Measurements from ENCODE around the gene CHN2.

Gene CHN2

DNA sequence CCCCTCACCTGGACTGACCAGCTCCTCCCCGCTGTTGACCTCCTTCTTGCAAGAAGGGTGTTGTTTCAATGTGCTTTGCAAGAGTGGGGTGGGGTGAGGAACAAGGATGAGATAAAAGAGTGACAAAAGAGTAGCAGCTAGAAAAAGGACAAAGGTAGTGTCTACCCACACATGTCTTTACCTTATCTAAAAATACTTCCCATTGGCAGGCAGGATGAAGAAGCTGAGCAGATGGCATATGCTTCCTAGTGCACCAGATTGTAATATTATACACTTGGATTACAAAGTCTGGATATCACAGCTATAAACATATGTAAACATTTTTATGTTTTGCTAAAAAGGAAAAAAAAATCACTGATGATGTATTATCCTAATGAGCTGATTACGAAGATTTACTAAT, 34.5 kb downstream of the CHN2 start:
- no peak for DNase-seq

DNA sequence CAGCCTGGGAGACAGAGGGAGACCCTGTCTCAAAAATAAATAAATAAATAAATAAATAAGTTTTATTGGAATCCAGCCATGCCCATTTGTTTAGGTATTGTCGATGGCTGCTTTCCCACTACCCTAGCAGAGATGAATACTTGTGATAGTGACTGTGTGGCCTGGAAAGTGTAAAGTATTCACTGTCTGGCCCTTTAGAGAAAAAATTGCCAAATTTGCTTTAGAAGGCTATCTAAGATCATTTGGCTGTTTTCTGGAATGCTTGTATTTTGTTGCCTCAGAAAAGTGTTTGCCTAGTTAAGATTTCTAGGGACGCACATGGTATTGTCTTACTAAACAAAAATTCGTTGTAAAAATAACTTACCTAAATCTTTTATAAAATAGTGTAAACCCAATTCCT, 35.4 kb downstream of the CHN2 start:
- DNase-seq: no peak

DNA sequence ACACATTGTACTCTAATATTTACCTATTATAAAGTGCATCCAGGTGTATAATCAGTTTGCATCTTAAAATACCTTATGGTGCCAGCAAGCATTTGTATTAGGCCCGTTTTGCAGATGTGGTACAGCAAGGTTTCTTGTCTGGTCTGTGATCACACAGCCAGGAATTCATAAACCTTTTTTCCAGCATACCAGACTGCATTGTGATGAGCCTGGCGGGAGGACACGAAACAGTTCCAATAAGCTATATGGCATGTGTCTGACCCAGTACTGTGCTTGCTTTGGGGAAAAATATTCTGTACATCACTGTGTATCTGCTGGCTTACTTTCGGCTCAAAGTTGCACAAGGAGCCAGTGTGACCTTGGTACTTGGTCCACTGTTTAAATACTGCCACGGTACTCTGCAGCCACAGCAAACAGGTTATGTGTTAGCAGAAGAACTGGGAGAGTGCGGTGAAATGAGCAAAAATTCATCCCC, 36.3 kb downstream of the CHN2 start:
- DNase-seq: no peak

DNA sequence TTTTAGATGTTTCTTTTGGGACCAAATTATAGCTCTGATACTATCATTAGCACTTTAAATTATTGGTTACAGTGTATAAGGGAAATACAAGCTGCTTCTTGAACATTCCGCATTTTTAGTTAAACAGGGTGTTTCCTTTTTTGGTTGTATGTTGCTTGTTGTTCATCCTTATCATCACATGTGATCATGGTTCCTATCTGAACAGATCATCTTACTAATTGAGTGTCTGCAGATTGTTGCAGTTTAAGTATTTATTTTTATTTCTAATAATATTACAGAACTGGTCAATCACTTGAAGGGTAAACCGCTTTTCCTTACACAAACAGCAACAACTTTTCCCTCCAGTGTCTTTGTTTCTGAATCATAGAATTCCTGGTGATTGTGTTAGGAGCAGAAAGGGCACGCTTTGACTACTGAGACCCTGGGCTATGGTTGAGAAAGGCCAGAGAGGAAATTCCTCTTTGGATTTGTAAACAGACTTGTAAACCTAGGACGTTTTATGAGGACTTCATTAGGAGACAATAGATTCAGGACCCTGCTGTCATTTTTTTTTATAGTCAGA, 37.2 kb downstream of the CHN2 start:
- DNase-seq: no peak

DNA sequence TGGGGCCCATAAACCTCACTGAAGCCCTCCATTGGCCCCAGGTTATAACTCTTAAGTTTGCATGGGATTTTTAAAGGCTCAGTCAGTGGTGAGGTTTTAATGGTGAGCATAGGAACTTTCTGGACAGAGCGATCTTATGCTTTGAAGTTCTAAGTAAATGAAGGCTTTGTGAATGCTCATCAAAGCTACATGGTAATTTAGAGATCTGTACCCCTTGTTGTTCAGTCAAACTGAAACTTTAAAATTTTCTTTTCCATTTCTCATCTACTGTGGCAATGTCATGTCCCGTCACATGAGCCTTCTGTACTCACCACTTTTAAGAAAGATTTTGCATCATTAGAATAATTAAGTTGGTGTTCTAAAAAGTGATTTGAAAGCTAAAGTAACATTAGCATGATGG, 39.9 kb downstream of the CHN2 start:
- no peak for DNase-seq

DNA sequence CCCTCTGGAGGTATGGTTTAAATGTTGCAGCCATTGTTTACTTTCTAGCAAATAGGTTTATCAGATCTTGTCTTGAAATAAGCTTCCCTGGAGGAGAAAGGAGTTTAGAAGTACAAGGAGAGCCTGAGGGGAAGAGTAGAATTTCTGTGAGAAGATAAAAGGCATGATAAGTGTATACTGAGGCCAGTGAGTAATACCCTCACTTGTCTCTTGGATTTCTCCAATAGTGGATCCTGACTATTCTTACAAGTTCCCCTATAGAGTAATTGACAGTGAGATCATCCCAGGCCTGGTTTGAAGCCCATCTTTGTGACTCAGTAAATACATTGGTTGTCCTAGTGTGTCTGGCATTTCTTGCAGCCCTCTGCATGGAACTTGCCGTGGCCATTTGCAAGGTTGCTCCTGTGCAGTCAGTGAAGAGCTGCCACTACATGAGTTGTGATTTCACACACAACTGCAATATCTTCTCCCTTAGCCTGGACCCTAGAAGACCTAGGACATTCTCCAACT, 41.6 kb downstream of the CHN2 start:
- DNase-seq: no peak

DNA sequence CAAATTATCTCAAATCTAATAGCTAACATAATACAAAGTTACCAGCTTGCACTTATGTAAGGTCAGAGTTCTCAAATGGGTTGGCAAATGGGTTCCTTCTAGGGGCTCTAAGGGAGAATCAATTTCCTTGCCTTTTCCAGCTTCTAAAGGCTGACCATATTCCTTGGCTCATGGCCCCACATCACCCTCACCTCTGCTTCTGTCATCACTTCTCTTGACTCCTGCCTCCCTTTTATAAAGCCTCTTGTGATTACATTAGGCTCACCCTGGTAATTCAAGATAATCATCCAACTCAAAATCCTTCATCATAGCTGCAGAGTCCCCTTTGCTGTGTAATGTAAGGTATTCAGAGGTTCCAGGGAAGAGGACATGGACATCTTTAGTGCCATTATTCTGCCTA, 42.1 kb downstream of the CHN2 start:
- DNase-seq: no peak

DNA sequence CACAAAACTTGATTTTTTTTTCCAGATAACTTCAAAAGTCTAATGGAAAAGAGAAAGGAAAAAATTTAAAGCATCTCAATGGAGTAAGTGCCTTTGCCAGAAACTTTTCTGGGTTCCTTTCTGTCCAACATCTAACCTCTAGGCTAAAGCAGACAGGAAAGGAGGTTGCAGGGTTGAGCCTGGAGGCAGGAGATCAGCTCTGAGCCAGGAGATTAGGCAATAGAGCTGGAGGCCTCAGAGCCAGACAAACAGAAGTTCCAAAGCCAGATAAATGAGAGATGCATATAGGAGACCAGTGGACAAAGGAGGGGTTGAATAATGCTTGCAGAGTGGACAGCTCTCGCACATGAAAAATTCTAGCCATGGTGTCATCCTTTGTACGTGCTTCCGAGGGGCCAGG, 42.9 kb downstream of the CHN2 start:
- DNase-seq: no peak

DNA sequence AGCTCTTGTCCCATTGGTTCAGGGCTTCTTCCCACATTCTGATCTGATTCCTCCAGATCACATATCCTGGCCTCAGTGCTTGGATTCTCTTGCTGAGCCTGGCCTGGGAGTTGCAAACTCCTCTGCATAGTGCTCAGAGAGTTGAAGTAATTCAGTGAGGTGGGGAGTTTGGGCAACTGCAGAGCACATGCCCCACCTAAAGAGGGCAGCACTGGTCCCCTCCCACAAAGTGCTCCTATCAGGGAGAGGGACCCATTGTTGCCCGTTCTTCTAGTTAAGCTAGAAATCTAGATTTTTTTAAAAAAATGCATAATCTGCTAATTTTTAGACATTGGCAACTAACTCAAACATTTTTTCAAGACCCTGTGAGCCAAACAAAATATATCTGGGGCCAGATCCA, 45.1 kb downstream of the CHN2 start:
- DNase-seq: no peak

DNA sequence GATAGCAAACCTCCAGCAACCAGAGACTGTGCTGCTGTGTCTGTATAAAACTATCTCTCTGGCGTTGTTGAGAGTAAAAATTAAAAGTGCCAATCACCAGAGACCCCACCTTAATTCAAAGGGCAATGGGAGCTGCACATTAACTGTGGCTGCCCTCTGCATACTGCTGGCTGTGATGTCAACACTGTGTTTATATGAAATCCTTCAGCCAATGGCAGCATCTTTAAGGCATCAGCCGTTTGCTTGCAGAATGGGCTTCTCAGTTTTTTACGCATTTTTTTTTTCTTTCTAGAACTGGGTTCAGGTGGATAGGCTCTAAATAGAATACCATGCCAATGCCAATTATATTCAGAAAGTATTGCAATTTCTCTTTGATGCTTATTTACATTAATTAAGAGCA, 47.7 kb downstream of the CHN2 start:
- no peak for DNase-seq

DNA sequence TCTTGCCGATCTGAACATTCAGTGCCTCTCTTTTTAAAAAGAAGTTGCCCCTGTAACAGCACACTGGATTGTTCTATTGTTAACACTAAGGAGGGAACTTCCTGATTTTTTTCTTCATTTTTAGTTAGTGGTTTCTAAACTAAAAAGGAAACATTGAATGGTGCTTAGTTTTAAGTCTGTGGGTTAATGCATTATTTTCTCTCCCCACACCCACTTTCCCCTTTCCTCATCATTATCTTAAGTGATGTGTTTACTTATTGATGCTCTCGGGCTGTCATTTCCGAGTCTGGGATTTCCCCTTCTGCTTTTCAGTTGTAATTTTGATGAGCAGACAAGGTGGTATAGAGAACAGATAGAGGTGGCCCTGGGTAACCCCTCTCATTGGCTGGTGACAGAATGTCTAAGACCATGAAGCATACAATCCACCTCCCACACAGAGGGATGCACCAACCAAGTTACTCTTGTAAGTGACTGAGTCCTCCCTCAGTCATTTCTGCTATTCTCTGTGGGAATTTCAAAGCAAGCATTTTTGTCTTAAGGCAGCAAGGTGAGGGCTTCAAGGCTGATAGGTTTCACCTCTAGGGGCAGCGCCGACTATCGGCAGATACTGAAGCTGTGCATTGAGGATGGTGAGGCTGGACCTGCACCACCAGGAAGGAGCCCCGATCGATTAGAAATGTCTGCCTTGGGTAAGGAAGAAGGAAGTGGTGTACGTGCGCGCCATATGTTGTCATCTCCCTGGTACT, 49.5 kb downstream of the CHN2 start:
- DNase-seq: peak; percentile 8 to 26

DNA sequence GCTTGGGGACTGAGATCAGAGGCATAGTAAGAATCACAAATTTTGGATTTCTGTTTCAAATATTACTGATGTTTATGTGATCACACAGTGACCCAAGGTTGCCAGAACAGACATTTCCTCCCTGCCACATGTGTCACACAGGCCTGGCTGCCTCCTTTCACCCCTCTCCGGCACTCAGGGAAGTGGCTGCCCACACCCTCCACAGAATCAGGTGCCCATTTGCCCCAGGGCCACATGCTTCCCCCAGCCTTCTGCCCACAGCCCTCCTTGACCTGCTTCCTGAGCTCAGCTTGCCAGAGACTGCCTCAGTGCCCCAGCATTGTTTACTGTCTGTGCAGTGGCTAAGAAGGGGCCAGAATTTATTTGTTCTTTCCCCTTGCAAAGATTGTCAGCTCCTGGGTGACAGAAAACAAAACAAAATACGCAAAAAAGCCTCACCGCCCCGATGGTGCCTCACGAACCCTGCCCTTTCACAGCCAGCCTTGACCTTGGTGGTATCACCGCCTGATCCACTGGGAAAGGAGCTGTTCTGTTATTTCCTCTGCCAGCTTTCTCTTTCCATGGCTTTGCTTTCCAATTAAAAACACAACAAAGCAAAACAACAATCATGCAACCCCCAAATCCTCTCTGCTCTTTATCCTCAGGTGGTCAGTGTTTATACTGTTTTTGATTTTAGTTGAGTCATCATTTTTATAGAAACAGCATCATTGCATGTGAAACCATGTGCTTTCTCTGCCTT, 52.8 kb downstream of the CHN2 start:
- DNase-seq: no peak

DNA sequence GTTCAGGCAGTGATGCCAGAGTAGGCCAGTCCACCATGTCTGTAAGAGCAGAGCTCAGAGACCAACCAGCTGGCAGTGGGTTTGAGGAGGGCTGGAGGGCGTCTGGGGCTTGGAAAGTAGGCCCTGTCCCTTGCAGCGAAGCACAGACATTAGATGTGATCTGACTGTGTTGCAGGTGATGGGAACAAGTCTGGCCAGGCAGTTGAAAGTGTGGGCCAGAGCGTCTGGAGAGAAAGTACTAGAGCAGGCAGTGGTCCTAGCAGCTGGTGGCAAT, 53.3 kb downstream of the CHN2 start:
- DNase-seq: no peak

DNA sequence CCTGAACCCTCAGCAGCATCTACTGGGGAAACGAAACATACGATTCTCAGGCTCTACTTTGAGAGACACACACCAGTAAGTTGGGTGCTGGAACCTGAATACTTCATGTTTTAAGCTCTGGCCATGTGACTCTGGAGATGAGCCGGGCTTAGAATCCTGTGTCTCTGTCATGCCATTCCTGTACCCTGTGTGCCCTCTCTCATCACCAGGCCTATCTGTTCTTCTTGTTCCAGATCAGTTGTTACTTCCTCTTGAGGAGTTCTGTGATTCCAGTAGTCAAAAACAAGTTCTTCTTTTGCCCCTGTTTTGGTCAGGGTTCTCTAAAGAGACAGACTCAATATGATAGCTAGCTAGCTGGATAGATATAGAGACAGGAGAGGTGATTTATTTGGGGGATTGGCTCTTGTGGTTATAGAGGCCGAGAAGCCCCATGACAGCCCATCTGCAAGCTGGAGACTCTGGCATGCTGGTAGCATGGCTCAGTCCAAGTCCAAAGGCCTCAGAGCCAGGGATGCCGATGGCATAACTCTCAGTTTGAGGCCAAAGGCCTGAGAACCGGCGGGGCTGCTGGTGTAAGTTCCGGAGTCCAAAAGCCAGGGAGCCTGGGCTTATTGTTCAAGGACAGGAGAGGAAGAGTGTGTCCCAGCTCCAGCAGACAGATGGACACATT, 54.3 kb downstream of the CHN2 start:
- DNase-seq: no peak

DNA sequence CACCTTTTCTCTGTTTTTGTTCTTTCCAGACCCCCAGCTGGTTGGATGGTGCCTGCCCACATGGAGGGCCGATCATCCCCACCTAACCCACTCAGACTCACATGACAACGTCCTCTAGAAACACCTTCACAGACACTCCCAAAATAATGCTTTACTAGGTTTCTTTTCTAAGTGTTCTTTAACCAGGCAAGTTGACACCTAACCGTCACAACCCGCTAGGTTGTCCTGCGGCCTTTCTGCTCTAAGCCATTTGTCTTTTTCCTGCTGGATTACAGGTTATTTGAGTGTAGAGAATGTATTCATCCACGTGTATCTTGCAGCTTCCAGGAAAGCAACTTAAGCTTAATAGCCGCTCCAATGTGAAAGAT, 54.8 kb downstream of the CHN2 start:
- DNase-seq: no peak

DNA sequence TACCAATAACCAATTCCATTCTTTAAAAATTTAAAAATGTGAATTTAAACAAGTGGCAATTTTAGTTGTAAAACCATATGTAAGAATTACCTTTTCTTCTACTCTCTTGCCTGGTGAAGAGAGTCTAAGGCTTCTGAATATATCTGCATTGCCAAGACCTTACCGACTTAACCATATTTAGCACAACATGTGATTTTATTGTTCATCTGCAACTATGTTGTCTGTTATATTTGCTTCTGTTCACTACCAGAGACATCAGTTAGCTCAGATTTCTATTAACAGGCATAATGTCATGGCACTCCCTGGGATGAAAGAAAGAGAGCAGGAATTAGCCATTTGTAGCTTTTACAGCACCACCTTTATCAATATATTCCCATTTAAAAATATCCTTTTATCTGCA, 55.3 kb downstream of the CHN2 start:
- DNase-seq: no peak

DNA sequence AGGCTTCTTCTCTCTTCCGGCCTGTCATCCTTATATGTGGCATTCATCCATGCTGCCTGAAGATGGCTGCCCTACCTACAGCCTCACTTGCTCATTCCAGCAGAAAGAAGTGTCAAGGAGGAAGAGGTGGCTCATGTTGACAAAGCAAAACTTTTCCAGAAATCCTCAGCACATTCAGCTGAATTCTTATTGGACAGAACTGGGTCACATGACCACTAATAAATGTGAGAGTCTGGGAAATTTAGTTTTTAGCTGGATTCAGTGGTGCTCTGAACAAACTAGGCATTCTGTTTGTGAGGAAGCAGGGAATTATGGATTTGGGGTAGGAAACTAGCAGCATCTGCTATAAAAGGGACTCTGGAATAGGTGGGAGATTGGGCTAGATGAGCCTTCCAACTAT, 58.6 kb downstream of the CHN2 start:
- no peak for DNase-seq

DNA sequence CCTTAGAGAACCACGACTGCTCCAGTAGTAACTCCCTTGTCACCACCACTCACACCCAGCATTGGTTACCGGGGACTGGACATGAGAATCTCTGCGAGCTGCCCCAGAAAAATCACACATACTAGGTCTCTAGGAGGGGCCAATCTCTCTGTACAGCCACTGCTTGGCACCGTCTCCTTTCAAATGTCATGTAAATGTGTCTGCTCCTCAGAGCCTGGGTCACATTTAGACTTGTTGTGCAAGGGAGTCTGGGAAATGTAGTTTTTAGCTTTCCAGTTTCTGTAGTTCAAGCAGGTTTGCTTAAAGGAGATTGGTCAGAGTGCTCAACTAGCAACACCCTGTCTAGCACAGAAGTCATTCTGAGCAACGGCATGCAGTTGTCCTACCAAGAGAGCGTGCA, 60.0 kb downstream of the CHN2 start:
- DNase-seq: no peak

DNA sequence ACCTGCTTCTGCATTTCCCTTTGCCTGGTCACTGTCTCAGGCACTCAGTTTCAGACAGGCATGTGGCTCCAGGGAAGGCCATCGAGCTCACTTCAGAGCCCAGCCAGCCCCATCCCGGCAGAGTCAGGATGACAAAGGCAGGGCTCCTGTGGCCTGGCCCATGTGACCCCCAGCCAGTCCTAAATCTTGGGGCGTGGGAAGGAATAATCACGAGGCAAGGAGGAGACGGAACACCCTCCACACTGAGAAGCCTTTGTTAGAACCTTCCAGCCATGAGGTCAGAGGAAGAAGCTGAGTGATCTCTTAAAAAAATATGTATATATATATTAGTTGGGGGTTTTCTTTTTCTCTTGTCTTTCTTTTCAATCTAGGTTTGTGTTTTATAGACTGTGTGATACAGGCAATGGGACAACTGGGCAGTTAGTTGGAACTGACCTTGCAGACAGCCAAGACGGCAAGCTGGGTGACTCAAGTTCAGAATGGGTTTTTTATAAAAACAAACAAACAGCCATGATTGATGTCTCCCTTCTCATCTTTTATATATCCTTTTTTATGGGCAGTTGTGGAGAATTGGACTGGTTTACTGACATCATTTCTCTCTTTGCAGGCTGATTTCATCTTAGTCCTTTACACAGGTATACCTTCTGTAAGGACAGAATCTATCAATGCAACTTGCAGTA, 60.8 kb downstream of the CHN2 start:
- DNase-seq: no peak

DNA sequence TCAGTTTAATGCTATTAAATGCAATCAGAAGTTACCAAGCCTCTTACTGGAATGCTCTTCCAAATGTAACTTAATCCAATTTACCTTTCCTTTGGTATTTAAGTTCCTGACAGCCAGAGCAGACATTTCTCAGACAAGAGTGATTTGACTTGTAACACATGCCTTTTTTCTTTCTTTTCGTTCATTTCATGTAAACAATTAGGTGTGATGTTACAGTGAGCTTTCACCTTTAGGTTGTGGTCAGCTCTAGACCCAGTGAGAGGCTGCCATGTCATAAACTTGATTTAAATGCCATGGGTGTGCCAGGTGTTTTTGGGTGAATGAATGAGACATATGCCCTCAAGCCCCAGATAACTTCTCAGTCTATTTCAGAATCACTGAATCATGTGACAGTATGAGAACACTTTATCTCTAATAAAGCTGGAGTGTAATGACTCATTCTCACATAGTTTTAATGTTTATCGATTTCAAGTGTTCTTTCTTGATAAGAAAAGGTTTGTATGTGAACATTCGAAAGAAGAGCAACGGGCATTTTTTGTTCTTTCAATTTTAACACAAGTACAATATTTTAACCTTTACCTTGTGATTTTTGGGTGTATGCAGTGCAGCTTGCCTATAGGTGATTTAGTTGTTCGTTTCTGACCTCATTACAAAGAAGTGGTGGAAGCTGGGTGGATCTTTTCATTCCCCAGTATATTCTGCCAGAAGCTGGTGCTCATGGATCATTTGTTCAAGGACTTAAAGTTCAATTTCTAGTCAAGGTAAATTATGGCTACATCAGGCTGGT, 61.5 kb downstream of the CHN2 start:
- DNase-seq: no peak

DNA sequence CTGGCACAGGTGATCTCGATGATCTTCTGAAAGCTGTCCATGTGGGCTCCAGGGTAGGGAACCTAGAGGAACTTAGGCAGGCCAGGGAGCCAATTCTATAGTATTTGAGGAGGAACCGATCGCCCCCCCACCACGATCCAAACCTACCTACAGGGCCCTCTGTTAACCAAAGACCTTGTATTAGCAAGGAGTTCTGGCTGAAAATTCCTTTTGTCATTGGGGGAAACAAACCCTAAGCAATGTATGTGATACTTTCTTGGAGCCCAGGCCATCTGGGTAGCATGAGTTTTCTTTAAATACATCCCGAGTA, 62.1 kb downstream of the CHN2 start:
- no peak for DNase-seq

DNA sequence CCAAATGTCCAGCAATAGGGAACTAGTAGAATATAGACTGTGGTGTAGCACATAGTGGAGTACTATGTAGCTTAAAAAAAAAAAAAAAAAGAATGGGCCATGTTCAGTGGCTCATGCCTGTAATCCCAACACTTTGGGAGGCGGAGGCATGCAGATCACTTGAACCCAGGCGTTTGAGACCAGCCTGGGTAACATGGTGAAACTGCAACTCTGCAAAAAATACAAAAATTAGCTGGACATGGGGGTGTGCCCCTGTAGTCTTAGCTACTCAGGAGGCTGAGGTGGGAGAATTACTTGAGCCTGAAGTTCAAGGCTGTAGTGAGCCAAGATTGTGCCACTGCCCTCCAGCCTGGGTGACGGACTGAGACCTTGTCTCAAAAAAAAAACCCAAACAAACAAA, 64.4 kb downstream of the CHN2 start:
- DNase-seq: no peak

Data from activated CD4-positive, alpha-beta T cell treated with anti-CD3 and anti-CD28 coated beads for 4 hours (primary cell).